OCI-LY3 (cell line): ENCODE measurements around the gene GATAD1.

Experiments used
- H2AFZ ChIP-seq: fragments of 200-600, 300-600 bp; shearing (Covaris generic); 2 replicates; pipeline ENCODE4 v1.6.0; 2014; ENCODE audit warnings: antibody characterized with exemption, low read depth, low read length
- H3K27ac ChIP-seq: fragments of 200-600, 300-600 bp; sonication (generic); 2 replicates; pipeline ENCODE4 v1.5.1; 2014; ENCODE audit warnings: mild to moderate bottlenecking, low read length, moderate library complexity, mixed read lengths
- H3K27me3 ChIP-seq: fragments of 200-600, 300-600 bp; sonication (generic); 2 replicates; pipeline ENCODE4 v1.6.1; 2014; ENCODE audit warnings: low read depth, low read length, mixed read lengths
- H3K36me3 ChIP-seq: fragments of 200-600, 300-600 bp; sonication (generic); replicated peaks from 2 replicates; pipeline ENCODE3; 2014; ENCODE audit warnings: low read depth, low read length, mixed read lengths
- H3K4me1 ChIP-seq: fragments of 300-600, 200-600 bp; sonication (generic); 2 replicates; pipeline ENCODE4 v1.6.1; 2014; ENCODE audit warnings: low read length, mixed read lengths
- H3K4me2 ChIP-seq: fragments of 200-600, 300-600 bp; sonication (generic); 2 replicates; pipeline ENCODE4 v1.6.1; 2014; ENCODE audit warnings: low read length, mixed read lengths
- H3K4me3 ChIP-seq: fragments of 300-600, 200-600 bp; sonication (generic); 2 replicates; pipeline ENCODE4 v1.5.1; 2014; ENCODE audit warnings: antibody characterized with exemption, mild to moderate bottlenecking, low read length, moderate library complexity
- H3K79me2 ChIP-seq: fragments of 300-600, 200-600 bp; shearing (Covaris generic); 2 replicates; pipeline ENCODE4 v1.6.1; 2014; ENCODE audit warnings: mild to moderate bottlenecking, low read length, mixed read lengths
- H3K9ac ChIP-seq: fragments of 300-600, 200-600 bp; shearing (Covaris generic); 2 replicates; pipeline ENCODE4 v1.6.0; 2014; ENCODE audit warnings: mild to moderate bottlenecking, low read length, moderate library complexity
- H3K9me3 ChIP-seq: fragments of 200-600, 300-600 bp; shearing (Covaris generic); 2 replicates; pipeline ENCODE4 v1.6.1; 2014; ENCODE audit warnings: low read length, mixed read lengths; ENCODE audit not compliant: insufficient read depth
- H4K20me1 ChIP-seq: fragments of 200-600, 300-600 bp; sonication (generic); 2 replicates; pipeline ENCODE4 v1.6.1; 2016; ENCODE audit warnings: low read length, mixed read lengths; ENCODE audit not compliant: insufficient read depth
- EZH2phosphoT487 ChIP-seq: fragments of 200-600 bp; shearing (Covaris generic); IDR thresholded peaks from 2 replicates; pipeline ENCODE4 v1.6.1; 2018; ENCODE audit warnings: antibody characterized with exemption, mixed run types, low read depth
- TF ChIP-seq, protein P1 (sequence below): fragments of 200-600, 300-600 bp; sonication (generic); IDR thresholded peaks from 2 replicates; pipeline ENCODE4 v1.5.1; 2014; ENCODE audit warnings: antibody characterized with exemption, low read length, low read depth

The GATAD1 gene

DNA sequence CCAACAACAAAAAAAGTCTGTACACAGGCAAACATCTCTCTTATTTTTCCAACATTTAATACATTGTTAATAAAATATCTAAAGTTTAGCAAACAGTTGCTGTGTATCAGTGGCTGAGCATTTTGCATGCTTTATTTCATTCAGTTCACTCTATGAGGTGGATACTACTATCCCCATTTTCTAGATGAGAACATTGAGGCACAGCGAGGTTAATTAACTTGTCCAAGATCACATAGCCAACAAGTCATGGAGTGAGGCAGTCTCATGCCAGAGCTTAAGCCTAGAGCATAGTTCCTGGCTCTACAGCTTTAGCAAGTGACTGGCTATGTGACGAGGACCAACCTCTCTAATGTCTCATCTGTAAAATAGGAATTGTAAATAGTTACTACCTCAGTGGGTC lies 4.4 kb downstream of the GATAD1 start:
- peaks cover 66% of the 10 kb centered on the region for H3K36me3 ChIP-seq
- H3K27me3 ChIP-seq: no peaks in the 10 kb centered on the region
- H3K79me2 ChIP-seq: peaks cover 3% of the 10 kb centered on the region; the same call in 1 of the 2 replicates
- 0 out of 2 replicates have a peak, but pooled peaks cover 8% of the 10 kb centered on the region for H3K4me1 ChIP-seq
- no peak for TF ChIP-seq EZH2phosphoT487
- H3K4me3 ChIP-seq: no peak overlapping the region
- H3K9me3 ChIP-seq: no peaks in the 10 kb centered on the region
- no peak overlapping the region for H3K4me2 ChIP-seq
- no peak overlapping the region for H3K9ac ChIP-seq
- no peak overlapping the region for H2AFZ ChIP-seq
- H4K20me1 ChIP-seq: no peaks in the 10 kb centered on the region
- H3K27ac ChIP-seq: no peak overlapping the region

DNA sequence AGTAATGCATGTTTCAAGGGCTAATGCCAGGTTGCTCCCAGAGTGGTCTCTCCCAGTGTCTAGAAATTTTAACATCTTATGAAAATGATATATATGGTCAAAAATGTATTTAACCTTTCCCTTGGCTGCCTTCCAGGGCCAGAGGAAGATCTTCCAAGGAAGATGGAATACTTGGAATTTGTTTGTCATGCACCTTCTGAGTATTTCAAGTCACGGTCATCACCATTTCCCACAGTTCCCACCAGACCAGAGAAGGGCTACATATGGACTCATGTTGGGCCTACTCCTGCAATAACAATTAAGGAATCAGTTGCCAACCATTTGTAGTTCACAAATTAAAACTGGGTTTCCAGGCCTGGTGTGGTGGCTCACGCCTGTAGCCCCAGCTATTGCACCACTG lies 9.0 kb downstream of the GATAD1 start:
- Histone ChIP-seq H3K9me3 (no peaks in the 10 kb centered on the region), H3K27ac (no peak overlapping the region), H4K20me1 (no peaks in the 10 kb centered on the region), H3K27me3 (no peaks in the 10 kb centered on the region), H3K79me2 (no peaks in the 10 kb centered on the region), H3K9ac (no peak overlapping the region), H3K4me2 (no peak overlapping the region), H2AFZ (no peak overlapping the region), H3K36me3 (peaks cover 57% of the 10 kb centered on the region), H3K4me1 (no peaks in the 10 kb centered on the region), H3K4me3 (no peak overlapping the region)
- TF ChIP-seq, protein P1, sequence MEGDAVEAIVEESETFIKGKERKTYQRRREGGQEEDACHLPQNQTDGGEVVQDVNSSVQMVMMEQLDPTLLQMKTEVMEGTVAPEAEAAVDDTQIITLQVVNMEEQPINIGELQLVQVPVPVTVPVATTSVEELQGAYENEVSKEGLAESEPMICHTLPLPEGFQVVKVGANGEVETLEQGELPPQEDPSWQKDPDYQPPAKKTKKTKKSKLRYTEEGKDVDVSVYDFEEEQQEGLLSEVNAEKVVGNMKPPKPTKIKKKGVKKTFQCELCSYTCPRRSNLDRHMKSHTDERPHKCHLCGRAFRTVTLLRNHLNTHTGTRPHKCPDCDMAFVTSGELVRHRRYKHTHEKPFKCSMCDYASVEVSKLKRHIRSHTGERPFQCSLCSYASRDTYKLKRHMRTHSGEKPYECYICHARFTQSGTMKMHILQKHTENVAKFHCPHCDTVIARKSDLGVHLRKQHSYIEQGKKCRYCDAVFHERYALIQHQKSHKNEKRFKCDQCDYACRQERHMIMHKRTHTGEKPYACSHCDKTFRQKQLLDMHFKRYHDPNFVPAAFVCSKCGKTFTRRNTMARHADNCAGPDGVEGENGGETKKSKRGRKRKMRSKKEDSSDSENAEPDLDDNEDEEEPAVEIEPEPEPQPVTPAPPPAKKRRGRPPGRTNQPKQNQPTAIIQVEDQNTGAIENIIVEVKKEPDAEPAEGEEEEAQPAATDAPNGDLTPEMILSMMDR: no peak
- TF ChIP-seq EZH2phosphoT487: no peak

DNA sequence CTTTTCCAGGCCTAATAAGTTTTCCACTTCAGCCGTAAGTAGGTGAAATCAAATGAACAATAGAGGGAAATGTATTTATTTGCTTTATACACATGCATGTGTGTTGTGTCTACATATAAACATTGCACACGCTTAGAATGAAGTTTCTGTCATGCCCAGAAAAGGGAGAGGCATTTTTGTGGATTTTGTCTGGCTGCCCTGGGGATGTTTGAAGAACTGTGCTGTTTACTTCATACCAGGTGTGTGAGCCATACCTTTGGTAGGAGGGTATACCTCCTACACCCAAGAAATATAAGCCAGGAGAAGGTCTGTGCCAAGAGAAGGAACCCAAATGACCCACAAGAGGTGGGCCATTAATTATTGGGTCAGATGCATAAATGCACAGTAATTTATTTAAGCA lies 12.8 kb downstream of the GATAD1 start:
- Histone ChIP-seq H3K4me2 (no peak overlapping the region), H3K36me3 (peaks cover 22% of the 10 kb centered on the region), H3K9me3 (no peaks in the 10 kb centered on the region), H3K4me1 (peaks cover 3% of the 10 kb centered on the region; the same call in 1 of the 2 replicates), H3K79me2 (no peaks in the 10 kb centered on the region), H3K9ac (no peak overlapping the region), H3K27me3 (no peaks in the 10 kb centered on the region), H3K4me3 (no peak overlapping the region), H3K27ac (no peak overlapping the region), H2AFZ (no peak overlapping the region), H4K20me1 (no peaks in the 10 kb centered on the region)
- TF ChIP-seq EZH2phosphoT487: no peak
- TF ChIP-seq, protein P1: no peak

DNA sequence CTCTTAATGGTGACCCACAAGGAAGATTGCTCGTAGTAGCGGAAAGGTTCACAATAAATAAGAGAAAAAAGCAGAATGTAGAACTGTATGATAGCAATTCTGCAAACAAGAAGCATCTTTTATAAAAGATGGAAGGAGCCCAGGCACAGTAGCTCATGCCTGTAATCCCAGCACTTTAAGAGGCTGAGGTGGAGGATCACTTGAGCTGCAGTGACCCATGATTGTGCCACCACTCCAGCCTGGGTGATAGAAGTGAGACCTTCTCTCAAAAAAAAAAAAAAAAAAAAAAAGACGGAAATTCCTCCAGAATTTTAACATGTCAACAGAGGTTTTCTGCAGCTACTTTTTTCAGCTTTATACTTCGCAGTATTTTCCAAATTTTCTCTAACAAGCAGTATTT lies 13.2 kb downstream of the GATAD1 start:
- no peak overlapping the region for H3K27ac ChIP-seq
- H3K9me3 ChIP-seq: no peaks in the 10 kb centered on the region
- H3K4me1 ChIP-seq: peaks cover 3% of the 10 kb centered on the region; the same call in 1 of the 2 replicates
- no peaks in the 10 kb centered on the region for H3K27me3 ChIP-seq
- no peak overlapping the region for H3K4me3 ChIP-seq
- peaks cover 18% of the 10 kb centered on the region for H3K36me3 ChIP-seq
- no peaks in the 10 kb centered on the region for H3K79me2 ChIP-seq
- H2AFZ ChIP-seq: no peak overlapping the region
- H3K9ac ChIP-seq: no peak overlapping the region
- H3K4me2 ChIP-seq: no peak overlapping the region
- TF ChIP-seq EZH2phosphoT487: no peak
- TF ChIP-seq, protein P1: no peak
- H4K20me1 ChIP-seq: no peaks in the 10 kb centered on the region
